Right atrium auricular region (tissue), 2 donors: ENCODE data around the gene ZNF106. TPM values are rescaled to one million over a fixed set of nuclear protein-coding genes. Genes with fewer than 3 reads are reported as not detected.
A peak's percentile ranks its signal among the peaks of the same experiment; 100 is the strongest.

Experiments
- DNase-seq: peaks from one replicate; pipeline ENCODE4 v3.0.0-alpha.2; 2019; ENCODE audit warnings: low spot score
- H3K27ac ChIP-seq, 2 donors: fragments of 200-600 bp; sonication (generic); 1 replicate in 1 of 2; 2 replicates in 1 of 2; pipeline ENCODE4 v1.5.1; 2016 to 2019
- H3K27me3 ChIP-seq, 2 donors: fragments of 200-600 bp; sonication (generic); one replicate each; pipeline versions ENCODE4 v1.5.1 to v1.6.0; 2017 to 2019
- H3K36me3 ChIP-seq: fragments of 200-600 bp; sonication (generic); one replicate; pipeline ENCODE4 v1.5.1; 2016
- H3K4me1 ChIP-seq, 2 donors: fragments of 200-600 bp; sonication (generic); one replicate each; pipeline versions ENCODE4 v1.5.1 to v1.6.0; 2017 to 2019
- H3K4me3 ChIP-seq, 2 donors: fragments of 200-600 bp; sonication (generic); 1 replicate in 1 of 2; 2 replicates in 1 of 2; pipeline ENCODE4 v1.5.1; 2017 to 2019; ENCODE audit warnings: mild to moderate bottlenecking in 1 of 2, moderate library complexity in 1 of 2
- H3K9me3 ChIP-seq, 2 donors: fragments of 200-600 bp; sonication (generic); one replicate each; pipeline ENCODE4 v1.5.1; 2019
- CTCF ChIP-seq, 2 donors: fragments of 200-600 bp; sonication (generic); IDR thresholded peaks; one replicate each; pipeline ENCODE4 v1.5.1; 2019; ENCODE audit warnings: antibody characterized with exemption in 2 of 2
- total RNA-seq, 2 donors: library from RNA; depleted of rRNA; stranded (reverse); fragments of >200 nt; gene quantifications; one replicate each; pipeline ENCODE4 v1.1.0, GENCODE V29; 2016

Gene ZNF106
- total RNA-seq, 2 donors from 2014 or later, result 332 to 619 TPM

GRCh38 chr15:42510258-42511006 is 19.5 kb upstream of the ZNF106 start:
- H3K27ac ChIP-seq, result peak overlapping the region; percentile 25 to 54
- DNase-seq, result no peak
- H3K4me3 ChIP-seq, result no peak overlapping the region

GRCh38 chr15:42508263-42508690 is 17.3 kb upstream of the ZNF106 start:
- Histone ChIP-seq H3K27ac (peak overlapping the region in 1 of 2 donors; percentile 37), H3K4me1 (peaks cover 0 to 43% of the 10 kb centered on the region in 2 donors), H3K4me3 (no peak overlapping the region), H3K9me3 (no peaks in the 10 kb centered on the region), H3K36me3 (peaks cover 4% of the 10 kb centered on the region), H3K27me3 (no peaks in the 10 kb centered on the region)
- TF ChIP-seq CTCF (IDR thresholded peaks at IDR 0.05), result no peak
- peak; percentile 66 for DNase-seq

More at GRCh38 chr15:42510258-42511006, 19.5 kb upstream of the ZNF106 start:
- H3K4me1 ChIP-seq, result peaks cover 0 to 32% of the 10 kb centered on the region in 2 donors
- no peak for TF ChIP-seq CTCF (IDR thresholded peaks at IDR 0.05)
- no peaks in the 10 kb centered on the region for H3K9me3 ChIP-seq
- H3K36me3 ChIP-seq, result peaks cover 24% of the 10 kb centered on the region
- no peaks in the 10 kb centered on the region for H3K27me3 ChIP-seq

GRCh38 chr15:42507514-42507913 is 16.6 kb upstream of the ZNF106 start:
- no peak for TF ChIP-seq CTCF (IDR thresholded peaks at IDR 0.05)
- H3K9me3 ChIP-seq, result no peaks in the 10 kb centered on the region
- no peak for DNase-seq
- no peak overlapping the region for H3K4me3 ChIP-seq
- peaks cover 0 to 47% of the 10 kb centered on the region in 2 donors for H3K4me1 ChIP-seq
- H3K27ac ChIP-seq, result no peak overlapping the region
- no peaks in the 10 kb centered on the region for H3K36me3 ChIP-seq
- H3K27me3 ChIP-seq, result no peaks in the 10 kb centered on the region

- H3K4me1 ChIP-seq, result peaks cover 0 to 52% of the 10 kb centered on the region in 2 donors
- H3K9me3 ChIP-seq, result no peaks in the 10 kb centered on the region
- H3K36me3 ChIP-seq, result no peaks in the 10 kb centered on the region
- no peak for TF ChIP-seq CTCF (IDR thresholded peaks at IDR 0.05)
- no peak overlapping the region for H3K4me3 ChIP-seq
- no peak overlapping the region for H3K27ac ChIP-seq
- DNase-seq, result no peak
- no peaks in the 10 kb centered on the region for H3K27me3 ChIP-seq
Measured at GRCh38 chr15:42504631-42505030, 13.7 kb upstream of the ZNF106 start.

GRCh38 chr15:42503825-42504224 is 12.9 kb upstream of the ZNF106 start:
- no peak overlapping the region for H3K27ac ChIP-seq
- H3K4me1 ChIP-seq, result peaks cover 0 to 58% of the 10 kb centered on the region in 2 donors
- H3K9me3 ChIP-seq, result no peaks in the 10 kb centered on the region
- H3K27me3 ChIP-seq, result no peaks in the 10 kb centered on the region
- H3K4me3 ChIP-seq, result no peak overlapping the region
- no peak for DNase-seq
- TF ChIP-seq CTCF (IDR thresholded peaks at IDR 0.05), result no peak
- H3K36me3 ChIP-seq, result no peaks in the 10 kb centered on the region
